Activated CD8-positive, alpha-beta memory T cell treated with anti-CD3 and anti-CD28 coated beads, Interleukin-2, amount 50 U/mL, for 24 hours (primary cell): Measurements from ENCODE around the gene DGCR2.
"Not testable (repeated sequence)": the region's sequence is repeated elsewhere in the genome, so short reads cannot be mapped to it uniquely, and the experiment has no call there.

ENCODE experiments used
- DNase-seq: peaks from one replicate; pipeline ENCODE4 v3.0.0-alpha.2; 2020; ENCODE audit errors: extremely low read depth

Gene DGCR2, protein sequence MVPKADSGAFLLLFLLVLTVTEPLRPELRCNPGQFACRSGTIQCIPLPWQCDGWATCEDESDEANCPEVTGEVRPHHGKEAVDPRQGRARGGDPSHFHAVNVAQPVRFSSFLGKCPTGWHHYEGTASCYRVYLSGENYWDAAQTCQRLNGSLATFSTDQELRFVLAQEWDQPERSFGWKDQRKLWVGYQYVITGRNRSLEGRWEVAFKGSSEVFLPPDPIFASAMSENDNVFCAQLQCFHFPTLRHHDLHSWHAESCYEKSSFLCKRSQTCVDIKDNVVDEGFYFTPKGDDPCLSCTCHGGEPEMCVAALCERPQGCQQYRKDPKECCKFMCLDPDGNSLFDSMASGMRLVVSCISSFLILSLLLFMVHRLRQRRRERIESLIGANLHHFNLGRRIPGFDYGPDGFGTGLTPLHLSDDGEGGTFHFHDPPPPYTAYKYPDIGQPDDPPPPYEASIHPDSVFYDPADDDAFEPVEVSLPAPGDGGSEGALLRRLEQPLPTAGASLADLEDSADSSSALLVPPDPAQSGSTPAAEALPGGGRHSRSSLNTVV

DNA sequence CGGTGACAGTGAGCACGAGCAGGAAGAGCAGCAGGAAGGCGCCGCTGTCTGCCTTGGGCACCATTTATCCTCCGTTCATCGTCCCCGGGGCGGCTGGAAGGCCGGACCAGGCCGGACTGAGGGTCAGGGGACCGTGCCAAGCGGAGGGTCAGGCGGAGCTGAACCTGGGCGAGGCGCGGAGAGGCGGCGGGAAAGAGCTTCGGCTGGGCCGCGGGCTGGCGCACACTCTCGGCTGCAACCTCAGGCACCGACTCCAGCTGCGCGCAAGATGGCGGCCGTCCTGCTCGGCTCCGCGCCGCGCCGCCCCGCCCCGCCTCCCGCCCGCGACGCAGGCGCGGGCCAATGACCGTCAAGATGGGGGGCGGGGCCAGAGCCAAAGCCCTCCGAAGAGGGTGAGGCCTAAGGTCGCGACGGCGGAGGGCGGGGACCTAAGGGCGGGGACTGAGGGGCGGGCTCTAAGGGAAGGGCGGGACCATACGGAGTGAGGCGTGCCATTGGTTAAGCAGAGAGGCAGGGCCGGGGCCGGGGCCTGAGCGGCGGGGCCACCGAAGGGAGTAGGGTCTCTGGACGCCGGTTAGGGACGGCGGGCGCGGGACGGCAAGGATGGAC, at the start of gene DGCR2:
DGCR2 (minus strand) TSS at position 270 of the 609 bp plus-strand sequence; CDS start at position 64, 206 bp downstream.
- peak; percentile 88 for DNase-seq

DNA sequence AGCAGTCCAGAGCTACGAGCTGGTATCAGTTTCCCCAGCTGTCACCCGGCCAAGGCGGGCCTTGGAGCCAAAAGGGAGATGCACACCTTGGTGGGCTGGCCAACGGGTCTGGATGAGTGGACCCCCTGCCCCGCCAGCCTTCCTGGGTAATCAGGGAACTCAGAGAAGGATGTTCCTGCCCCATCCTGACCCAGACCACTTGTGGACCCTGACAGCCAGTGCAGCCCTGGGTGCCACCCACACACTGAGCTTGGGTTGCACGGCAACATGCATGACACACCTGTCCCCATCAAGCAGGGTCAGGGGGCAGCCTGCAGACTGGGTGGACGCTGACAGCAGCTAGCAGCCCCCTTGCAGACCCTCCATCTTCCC, 47.7 kb upstream of the DGCR2 start:
- no peak for DNase-seq

DNA sequence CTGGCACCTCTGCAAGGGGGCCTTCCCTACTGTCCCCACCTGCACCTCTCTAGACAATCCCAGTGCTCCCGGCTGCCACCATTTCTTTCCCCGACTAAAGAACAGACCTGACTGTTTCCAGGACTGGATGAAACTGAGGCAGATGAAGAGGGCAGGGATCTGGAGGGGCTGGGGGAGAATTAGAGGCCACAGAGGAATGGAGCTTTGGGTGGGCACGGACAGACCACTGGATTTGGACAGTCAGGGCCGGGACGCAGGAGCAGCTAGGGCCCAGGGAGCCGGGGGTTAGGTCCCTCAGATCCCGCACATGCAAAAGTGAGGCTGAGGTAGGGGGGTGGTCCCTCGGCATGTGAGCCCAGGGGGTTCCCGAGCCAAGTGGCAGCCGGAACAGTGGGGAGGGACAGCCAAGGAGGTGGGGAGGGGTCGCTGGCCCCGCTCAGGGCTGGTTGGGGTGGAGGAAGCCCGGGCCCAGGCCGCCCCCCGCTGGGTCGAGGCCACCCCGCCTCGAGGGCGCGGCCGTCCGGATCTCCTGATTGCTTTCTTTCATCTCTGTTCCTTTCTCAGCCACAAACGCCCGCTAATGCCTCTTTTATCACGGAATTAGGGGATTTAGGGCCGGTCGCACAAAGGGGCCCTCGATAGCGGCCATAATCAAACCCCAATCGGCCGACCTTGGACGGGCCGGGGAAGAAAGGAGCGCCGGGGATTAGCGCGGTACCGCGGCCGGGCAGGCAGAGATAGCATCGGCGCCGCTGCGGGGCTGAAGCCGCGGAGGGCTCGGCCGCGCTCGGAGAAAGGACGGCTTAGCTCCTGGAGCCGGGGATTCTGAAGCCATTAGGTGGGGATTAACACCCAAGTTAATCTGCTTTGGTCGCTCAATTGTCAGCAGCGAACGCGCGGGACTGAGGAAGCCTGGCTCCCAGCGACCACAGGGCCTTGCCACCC, 47.1 kb upstream of the DGCR2 start:
- no peak for DNase-seq

DNA sequence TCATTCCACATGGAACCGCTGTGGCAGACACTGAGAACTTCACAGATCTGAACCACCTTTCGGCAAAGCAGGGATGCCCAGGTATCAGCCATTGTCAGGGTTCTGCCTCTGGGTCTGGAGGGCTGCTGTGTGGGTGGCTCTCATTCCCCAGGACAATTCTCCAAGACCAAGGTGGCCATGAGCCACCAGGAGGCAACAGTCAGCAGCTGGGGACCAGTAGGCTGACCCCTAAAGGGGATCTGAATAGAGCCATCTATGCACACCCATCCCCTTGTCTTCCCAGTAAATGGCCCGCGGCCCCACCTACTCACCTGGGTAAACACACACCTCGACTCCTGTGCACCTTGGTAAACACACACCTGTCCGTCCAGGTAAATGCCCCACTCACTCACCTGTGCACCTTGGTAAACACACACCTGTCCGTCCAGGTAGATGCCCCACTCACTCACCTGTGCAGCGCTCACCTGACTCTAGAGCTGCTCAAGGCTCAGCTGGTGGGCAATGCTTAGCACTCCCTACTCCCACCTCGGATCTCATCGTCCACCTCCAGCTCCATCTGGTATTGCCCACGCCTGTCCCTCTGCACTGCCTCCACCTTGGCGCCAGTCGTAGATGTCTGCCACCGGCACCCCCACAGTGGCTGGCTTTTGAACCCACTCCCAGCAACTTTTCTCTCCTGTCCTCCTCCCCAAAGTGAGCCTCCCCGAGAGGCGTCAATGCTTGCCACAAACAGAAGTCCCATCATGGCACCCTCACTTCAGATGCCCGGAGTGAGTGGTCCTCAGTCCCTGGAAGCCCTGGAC, 46.1 kb upstream of the DGCR2 start:
- no peak for DNase-seq

DNA sequence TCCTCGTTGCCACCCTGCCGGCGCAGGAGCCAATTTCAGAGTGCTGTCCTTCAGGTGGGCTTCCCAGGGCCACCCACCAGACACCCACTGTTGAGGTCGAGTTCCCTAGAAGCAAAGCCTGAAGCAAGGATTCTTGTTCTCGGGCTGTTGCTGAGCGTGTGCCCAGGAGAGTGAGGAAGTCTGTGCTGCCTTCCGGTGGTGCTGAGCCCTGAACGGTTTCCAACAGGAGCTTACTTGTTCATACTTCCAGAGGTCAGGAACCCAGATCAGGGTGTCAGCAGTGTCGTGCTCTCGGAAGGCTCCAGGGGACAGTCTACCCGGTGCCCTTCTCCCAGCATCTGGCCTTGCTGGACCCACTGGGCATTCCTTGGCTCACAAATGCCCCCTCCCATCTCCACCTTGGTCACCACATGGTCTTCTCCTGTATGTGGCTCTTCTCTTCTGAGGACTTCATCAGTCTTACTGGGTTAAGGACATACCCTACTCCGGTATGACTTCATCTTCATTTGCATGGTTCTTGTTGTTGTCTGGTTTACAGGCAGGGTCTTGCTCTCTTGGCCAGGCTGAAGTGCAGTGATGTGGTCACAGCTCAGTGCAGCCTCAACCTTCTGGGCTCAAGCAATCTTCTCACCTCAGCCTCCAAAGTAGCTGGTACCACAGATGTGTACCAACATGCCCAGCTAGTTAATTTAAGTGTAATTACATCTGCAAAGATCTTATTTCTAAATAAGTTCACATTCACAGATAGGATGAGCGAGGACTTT, 45.1 kb upstream of the DGCR2 start:
- DNase-seq: no peak

DNA sequence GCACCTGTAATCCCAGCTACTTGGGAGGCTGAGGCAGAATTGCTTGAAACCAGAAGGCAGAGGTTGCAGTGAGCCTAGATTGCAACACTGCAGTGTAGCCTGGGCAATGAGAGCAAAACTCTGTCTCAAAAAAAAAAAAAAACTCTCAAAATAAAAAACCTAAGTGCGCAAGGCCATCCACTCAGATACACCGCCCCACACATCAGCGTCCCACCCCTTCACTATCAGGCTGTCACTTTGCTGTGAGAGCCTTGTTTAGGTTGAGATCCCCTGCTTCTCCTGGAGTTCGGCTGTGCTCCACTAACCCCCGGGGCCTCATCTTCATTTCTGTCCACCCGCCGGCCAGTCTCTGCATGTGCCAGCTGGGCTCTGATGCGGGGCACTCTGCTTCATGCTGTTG, 44.2 kb upstream of the DGCR2 start:
- DNase-seq: no peak

DNA sequence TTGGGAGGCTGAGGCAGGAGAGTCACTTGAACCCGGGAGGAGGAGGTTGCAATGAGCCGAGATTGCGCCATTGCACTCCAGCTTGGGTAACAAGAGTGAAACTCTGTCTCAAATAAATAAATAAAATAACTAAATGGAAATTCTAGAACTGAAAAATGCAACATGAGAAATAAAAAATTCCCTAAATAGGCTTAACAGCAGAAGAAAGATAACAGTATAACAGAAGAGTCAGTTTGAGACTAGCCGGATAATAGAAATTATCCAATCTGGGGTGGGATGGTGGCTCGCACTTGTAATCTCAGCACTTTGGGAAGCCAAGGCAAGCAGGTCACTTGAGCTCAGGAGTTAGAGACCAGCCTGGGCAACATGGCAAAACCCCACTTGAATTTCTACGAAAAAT, 42.2 kb upstream of the DGCR2 start:
- DNase-seq: no peak

DNA sequence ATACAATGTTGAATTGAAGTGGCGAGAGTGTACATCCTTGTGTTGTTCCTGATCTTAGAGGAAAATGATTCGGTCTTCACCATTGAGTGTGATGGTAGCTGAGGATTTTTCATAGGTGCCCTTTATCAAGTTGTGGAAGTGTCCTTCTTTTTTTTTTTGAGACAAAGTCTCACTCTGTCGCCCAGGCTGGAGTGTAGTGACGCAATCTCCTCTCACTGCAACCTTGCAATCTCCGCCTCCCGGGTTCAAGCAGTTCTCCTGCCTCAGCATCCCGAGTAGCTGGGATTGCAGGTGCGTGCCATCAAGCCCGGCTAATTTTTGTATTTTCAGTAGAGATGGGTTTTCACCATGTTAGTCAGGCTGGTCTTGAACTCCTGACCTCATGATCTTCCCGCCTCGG, 36.4 kb upstream of the DGCR2 start:
- not testable (repeated sequence) for DNase-seq

DNA sequence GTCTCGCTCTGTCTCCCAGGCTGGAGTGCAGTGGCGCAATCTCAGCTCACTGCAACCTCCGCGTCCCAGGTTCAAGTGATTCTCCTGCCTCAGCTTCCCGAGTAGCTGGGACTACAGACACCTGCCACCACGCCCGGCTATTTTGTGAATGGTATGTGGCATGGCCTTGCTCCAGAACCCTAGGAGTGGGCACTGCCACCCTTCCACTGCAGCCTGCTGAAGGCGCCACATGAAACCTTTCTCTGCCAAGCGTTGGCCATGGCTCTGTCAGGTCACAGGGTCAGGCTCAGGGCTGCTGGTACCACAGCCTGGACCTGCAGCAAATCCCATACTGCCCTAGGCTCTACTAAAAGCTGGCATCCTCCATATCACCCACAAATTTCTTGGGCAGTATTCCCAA, 33.9 kb upstream of the DGCR2 start:
- not testable (repeated sequence) for DNase-seq

DNA sequence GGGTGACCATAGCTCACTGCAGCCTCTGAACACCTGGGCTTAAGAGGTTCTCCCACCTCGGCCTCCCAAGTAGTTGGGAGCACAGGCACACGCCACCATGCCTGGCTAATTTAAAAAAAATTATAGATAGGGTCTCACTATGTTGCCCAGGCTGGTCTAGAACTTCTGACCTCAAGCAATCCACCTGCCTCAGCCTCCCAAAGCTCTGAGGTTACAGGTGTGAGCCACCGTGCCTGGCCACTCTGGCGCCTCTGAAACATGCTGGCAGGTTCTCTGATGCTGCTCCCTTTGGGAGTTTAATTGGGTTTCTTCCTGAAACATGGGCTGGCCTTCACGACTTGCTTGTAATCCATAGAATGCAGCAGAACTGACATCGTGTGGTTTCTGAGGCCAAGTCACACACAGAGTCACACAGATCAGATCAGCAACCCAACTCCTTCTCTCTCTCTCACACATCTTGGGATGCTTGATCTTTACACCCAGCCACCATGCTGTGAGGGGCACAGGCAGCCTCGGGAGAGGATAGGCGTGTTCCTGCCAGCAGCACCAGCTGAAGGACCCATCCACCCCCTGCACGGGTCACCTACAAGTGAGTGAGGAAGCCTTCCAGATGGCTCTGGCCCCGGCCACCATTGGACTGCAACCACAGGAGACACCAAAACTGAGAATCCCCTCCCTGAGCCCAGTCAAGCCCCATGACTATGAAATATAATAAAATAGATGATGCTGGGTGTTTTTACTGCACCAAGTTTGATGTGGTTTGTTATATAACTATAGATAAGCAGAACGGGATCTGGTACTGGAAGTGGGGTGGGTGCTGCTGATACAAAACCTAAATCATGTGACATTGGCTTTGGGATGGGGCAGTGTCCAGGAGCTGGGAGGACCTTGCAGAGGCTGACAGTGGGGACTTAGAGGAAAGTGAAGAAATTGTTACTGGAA, 31.0 kb upstream of the DGCR2 start:
- DNase-seq: no peak

DNA sequence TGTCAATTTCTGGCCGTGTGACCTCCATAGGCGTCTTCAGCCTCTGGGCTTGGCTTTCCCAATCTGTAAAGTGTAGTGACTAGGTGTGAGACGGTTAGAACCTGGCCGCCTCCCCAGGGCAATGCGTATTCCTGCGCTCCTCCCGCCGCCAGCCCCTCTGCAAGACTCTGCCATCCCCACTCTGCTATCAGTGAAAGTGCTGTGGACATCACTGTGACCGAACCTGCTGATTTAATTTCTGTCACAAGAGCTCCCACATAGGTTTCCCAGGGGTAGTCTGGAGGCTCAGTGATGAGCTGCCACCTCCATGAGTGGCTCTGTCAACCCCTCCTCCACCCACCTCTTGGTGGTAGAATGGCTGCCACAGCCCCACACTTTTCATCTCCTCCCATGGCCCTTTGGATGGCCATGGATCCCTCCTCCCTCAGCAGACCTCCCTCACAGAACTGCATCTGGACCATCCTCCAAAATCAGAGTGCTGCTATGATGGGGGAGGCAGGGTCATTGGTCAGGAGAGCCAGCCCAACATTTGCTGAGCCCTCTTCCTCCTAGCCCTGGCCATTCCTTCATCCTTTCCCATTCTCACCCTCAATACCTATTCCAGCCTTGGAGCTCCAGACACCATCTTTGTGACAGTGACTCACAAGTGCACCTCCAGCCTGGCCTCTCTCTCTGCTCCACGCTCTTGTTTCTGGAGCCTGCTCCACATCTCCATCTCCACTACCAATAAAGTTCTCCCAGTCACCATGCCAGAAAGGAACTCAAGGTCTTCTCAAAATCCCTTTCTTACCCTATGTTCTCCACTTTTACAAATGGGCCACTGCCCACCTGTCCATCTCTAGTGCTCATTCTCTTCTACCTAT, 29.3 kb upstream of the DGCR2 start:
- DNase-seq: no peak

DNA sequence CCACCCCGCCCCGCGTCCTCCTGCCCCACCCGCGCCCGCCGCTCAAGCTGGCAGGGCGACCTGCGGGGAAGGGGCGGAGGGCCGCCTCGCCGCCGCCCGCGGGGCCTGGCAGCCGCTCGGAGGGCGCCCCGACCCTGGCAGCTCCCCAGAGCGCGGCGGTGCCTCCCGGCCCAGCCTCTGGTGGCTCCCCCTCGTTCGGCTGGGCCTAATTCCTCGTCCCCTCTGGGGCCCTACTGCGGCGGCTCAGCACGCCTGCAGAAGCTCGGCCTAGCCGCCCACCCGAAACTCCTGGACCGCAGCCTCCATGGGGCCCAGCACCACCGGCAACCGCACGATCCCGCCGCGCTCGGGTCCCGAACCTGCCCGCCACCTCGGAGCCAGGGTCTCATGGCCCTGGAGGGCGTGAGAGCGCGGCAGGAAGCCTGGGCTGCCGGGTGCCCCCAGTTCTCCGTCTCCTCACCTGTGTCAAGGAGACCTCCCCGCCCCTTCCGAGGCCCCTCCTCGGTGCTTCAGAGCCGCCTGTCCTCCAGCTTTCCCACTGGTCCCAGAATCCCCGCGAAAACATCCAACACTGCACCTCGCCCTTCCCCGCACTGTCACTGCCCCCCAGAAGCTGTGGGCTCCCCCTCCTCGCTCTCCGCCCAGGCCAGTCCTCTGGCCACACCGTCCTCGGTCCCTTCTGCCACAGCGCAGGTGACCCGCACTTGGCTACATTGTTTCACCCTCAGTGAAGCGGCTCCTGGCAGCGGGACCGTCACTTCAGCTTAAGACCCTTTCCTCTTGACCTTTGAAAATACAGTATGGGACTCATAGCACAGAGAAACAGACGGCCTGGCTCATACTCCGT, 28.5 kb upstream of the DGCR2 start:
- DNase-seq: no peak

DNA sequence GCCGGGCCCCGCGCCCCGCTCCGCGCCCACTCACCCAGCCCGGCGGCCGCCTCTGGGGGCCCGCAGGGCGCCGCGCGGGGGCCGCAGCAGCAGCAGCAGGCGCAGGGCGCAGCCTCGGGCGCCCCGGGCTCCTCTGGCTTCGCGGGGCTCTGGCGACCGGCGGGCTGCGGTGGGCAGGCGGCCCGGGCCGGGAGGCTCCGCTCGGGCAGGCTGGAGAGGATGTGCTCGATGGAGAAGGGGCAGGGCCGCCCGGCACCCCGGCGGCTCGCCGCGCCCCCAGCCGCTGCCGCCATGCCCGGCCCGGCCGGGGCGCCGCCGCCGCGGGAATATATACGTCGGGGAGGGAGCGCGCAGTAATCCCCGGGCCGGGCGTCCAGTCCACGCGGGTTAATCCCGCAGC, 27.8 kb upstream of the DGCR2 start, which contains the start of gene GSC2:
GSC2 (minus strand) TSS at position 302 of the 400 bp plus-strand sequence; CDS start at position 293, 9 bp downstream.
- no peak for DNase-seq

DNA sequence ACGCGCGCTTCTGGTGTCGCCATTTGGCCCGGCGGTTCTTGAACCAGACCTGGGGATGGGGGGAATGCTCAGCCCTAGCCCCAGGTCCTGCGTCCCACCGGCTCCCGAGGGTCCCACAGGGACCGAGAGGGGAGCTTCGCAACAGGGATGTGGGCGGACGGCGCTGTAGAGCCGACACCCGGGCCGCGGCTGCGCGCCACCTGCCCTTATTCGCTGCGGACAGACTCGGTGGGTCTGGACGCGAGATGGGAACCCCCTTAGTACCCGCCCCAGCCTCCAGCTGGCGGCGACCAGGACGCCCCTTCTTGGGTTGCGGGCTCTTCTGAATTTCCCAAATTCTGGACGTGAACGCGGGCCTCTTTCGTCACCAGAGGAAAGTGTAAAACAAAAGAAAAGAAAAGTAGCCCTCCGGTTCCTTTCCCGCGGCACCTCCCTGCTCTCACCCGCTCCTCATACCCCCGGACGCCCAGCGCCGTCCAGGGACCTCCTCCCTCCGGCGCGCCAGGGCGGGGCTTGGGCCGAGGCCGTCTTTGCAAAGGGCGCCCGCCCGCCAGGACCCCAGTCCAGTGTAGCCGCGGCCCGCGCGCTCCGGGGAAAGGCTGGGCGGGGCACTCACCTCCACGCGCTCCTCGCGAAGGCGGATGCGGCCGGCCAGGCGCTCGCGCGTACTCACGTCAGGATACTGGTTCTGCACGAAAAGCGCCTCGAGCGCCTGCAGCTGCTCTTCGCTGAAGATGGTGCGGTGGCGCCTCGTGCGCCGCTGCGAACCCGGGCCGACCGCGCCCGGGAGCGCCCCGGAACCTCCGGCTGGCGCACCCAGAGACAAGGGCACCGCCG, 27.1 kb upstream of the DGCR2 start:
- DNase-seq: no peak

DNA sequence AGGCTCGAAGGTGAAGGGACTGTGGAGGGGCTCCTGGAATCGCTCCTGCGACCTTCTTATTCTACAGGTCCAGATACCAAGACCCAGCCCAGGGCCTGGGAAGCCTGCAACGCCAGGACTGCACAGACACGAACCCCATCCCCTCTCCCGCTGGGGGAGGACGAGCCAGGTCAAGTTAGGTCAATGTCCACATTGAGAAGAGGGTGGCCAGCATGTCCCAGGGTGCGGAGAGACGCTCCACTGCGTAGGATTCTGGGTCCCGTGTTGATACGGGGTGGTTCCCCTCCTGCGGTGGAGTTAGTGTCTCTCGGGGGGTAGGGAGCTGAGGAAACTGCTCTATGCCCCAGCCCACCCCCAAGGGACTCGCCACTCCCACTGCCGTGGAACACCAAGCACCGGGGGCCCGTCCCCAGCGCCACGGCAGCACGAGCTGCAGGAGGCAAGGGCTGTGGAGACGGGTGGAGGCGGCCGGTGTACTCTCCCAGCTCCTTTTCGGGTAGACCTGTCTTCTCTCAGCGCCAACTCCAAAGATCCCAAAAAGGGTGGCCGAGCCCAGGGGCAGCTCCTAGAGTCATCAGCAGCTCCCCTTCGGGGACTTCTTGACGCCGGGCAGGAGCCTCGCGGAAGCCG, 26.3 kb upstream of the DGCR2 start:
- no peak for DNase-seq
